Neural progenitor cell (in vitro differentiated cells): ENCODE measurements around the gene TP53I13.

ENCODE experiments used
- CTCF ChIP-seq: fragments of 200-600 bp; sonication (generic); IDR thresholded peaks from 2 replicates; pipeline ENCODE4 v1.5.1; 2017; ENCODE audit warnings: antibody characterized with exemption, mild to moderate bottlenecking
- EZH2 ChIP-seq: fragments of 200-600 bp; sonication (generic); IDR thresholded peaks from 2 replicates; pipeline ENCODE4 v1.6.1; 2017; ENCODE audit warnings: antibody characterized with exemption, mild to moderate bottlenecking, moderate library complexity
- EZH2phosphoT487 ChIP-seq: fragments of 200-600 bp; sonication (generic); IDR thresholded peaks from 2 replicates; pipeline ENCODE4 v1.6.1; 2017; ENCODE audit warnings: antibody characterized with exemption

GRCh38 chr17:29597361-29598172 is 29.1 kb downstream of the TP53I13 start:
- TF ChIP-seq CTCF (no peak), EZH2 (no peak), EZH2phosphoT487 (no peak)
